MM.1S (cell line): ENCODE data around the gene COMT.

ENCODE experiments used
- EZH2phosphoT487 ChIP-seq: fragments of 300-600 bp; sonication (generic); IDR thresholded peaks from 2 replicates; pipeline ENCODE4 v1.6.1; 2018; ENCODE audit warnings: antibody characterized with exemption, low read length
- TF ChIP-seq, protein P1 (sequence below): fragments of 300-600 bp; sonication (generic); IDR thresholded peaks from 2 replicates; pipeline ENCODE4 v1.5.1; 2016; ENCODE audit warnings: antibody characterized with exemption, low read length, mixed read lengths

DNA sequence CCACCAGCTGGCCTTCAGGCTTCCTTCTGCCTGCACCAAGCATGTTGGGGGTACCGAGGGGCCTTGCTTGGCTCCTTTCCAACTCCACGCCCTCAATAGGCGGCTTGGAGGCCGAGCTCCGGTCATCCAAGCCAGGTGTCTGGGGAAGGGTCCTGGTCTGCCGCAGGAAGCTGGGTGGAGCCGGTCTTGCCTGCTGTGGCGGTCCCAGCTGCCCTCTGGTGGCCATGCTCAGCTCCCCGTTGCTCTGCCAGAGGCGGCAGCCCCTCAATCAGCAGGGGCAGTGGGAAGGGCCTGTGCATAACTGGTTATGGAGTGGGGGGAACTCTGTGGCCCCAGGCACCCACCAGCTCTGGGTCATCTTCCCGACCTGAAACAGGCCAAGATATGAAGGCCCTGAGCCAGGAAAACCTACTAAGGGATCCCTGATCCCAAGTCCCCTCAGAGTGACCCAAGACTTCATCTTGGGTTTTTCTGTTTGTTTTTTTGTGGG, 71.9 kb downstream of the COMT start:
- TF ChIP-seq, protein P1, sequence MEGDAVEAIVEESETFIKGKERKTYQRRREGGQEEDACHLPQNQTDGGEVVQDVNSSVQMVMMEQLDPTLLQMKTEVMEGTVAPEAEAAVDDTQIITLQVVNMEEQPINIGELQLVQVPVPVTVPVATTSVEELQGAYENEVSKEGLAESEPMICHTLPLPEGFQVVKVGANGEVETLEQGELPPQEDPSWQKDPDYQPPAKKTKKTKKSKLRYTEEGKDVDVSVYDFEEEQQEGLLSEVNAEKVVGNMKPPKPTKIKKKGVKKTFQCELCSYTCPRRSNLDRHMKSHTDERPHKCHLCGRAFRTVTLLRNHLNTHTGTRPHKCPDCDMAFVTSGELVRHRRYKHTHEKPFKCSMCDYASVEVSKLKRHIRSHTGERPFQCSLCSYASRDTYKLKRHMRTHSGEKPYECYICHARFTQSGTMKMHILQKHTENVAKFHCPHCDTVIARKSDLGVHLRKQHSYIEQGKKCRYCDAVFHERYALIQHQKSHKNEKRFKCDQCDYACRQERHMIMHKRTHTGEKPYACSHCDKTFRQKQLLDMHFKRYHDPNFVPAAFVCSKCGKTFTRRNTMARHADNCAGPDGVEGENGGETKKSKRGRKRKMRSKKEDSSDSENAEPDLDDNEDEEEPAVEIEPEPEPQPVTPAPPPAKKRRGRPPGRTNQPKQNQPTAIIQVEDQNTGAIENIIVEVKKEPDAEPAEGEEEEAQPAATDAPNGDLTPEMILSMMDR, result peak; percentile 55
- TF ChIP-seq EZH2phosphoT487, result no peak
